HL-60 (cell line): Measurements from ENCODE around the gene PHF24.

Experiments
- GABPA ChIP-seq: IDR thresholded peaks from 2 replicates; pipeline ENCODE4 v1.6.1; 2012; ENCODE audit warnings: low read depth
- POLR2AphosphoS5 ChIP-seq: IDR thresholded peaks from 2 replicates; pipeline ENCODE4 v1.6.1; 2012; ENCODE audit warnings: low read depth
- TF ChIP-seq, protein P1 (sequence below): IDR thresholded peaks from 2 replicates; pipeline ENCODE4 v1.6.1; 2012; ENCODE audit warnings: low read depth; ENCODE audit not compliant: insufficient replicate concordance

- TF ChIP-seq POLR2AphosphoS5 (no peak), GABPA (no peak)
- TF ChIP-seq, protein P1, sequence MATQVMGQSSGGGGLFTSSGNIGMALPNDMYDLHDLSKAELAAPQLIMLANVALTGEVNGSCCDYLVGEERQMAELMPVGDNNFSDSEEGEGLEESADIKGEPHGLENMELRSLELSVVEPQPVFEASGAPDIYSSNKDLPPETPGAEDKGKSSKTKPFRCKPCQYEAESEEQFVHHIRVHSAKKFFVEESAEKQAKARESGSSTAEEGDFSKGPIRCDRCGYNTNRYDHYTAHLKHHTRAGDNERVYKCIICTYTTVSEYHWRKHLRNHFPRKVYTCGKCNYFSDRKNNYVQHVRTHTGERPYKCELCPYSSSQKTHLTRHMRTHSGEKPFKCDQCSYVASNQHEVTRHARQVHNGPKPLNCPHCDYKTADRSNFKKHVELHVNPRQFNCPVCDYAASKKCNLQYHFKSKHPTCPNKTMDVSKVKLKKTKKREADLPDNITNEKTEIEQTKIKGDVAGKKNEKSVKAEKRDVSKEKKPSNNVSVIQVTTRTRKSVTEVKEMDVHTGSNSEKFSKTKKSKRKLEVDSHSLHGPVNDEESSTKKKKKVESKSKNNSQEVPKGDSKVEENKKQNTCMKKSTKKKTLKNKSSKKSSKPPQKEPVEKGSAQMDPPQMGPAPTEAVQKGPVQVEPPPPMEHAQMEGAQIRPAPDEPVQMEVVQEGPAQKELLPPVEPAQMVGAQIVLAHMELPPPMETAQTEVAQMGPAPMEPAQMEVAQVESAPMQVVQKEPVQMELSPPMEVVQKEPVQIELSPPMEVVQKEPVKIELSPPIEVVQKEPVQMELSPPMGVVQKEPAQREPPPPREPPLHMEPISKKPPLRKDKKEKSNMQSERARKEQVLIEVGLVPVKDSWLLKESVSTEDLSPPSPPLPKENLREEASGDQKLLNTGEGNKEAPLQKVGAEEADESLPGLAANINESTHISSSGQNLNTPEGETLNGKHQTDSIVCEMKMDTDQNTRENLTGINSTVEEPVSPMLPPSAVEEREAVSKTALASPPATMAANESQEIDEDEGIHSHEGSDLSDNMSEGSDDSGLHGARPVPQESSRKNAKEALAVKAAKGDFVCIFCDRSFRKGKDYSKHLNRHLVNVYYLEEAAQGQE: no peak
Measured at GRCh38 chr9:35000535-35001284, 42.6 kb downstream of the PHF24 start.
